CD14-positive monocyte (primary cell): ENCODE results near the gene COG2. TPM values are rescaled to one million over a fixed set of nuclear protein-coding genes. Genes with fewer than 3 reads are reported as not detected.

ENCODE experiments used
- DNase-seq, 3 donors: peaks; one replicate each; pipeline ENCODE4 v3.0.0-alpha.2; 2011 to 2022
- H2AFZ ChIP-seq: 2 replicates; pipeline ENCODE4 v1.6.0; 2012; ENCODE audit warnings: mild to moderate bottlenecking, low read depth, low read length, inconsistent platforms; ENCODE audit not compliant: insufficient read depth, poor library complexity, severe bottlenecking
- H3K27ac ChIP-seq, 2 donors: 1 replicate in 1 of 2; 2 replicates in 1 of 2; pipeline ENCODE4 v1.5.1; 2012 to 2013; ENCODE audit warnings: low read length in 2 of 2, control low read depth in 1 of 2, inconsistent platforms in 1 of 2, low read depth in 1 of 2, mild to moderate bottlenecking in 1 of 2
- H3K27me3 ChIP-seq, 2 donors: one replicate each; pipeline versions ENCODE4 v1.6.0 to v1.6.1; 2011 to 2013; ENCODE audit warnings: low read length in 2 of 2; ENCODE audit not compliant: control insufficient read depth in 2 of 2, insufficient read depth in 2 of 2
- H3K36me3 ChIP-seq, 2 donors: replicated peaks in 1 of 2; 1 replicate in 1 of 2; 2 replicates in 1 of 2; pipeline versions ENCODE4 v1.5.1 to v1.6.1; 2012 to 2013; ENCODE audit warnings: low read length in 2 of 2, control low read depth in 1 of 2, inconsistent platforms in 1 of 2, mild to moderate bottlenecking in 1 of 2; ENCODE audit not compliant: insufficient read depth in 2 of 2, control insufficient read depth in 1 of 2
- H3K4me1 ChIP-seq, 2 donors: 1 replicate in 1 of 2; 2 replicates in 1 of 2; pipeline versions ENCODE4 v1.5.1 to v1.6.1; 2012 to 2013; ENCODE audit warnings: low read length in 2 of 2, control low read depth in 1 of 2, inconsistent platforms in 1 of 2, mild to moderate bottlenecking in 1 of 2, moderate library complexity in 1 of 2; ENCODE audit not compliant: insufficient read depth in 2 of 2, control insufficient read depth in 1 of 2
- H3K4me2 ChIP-seq: replicated peaks from 2 replicates; pipeline ENCODE3; 2012; ENCODE audit warnings: low read length, moderate library complexity, mild to moderate bottlenecking; ENCODE audit not compliant: poor library complexity, severe bottlenecking; ENCODE audit errors: extremely low read depth
- H3K4me3 ChIP-seq, 3 experiments: fragments of 200-600 bp in 1 of 3; sonication (generic) in 1 of 3; replicated peaks in 1 of 3; 1 replicate in 2 of 3; 2 replicates in 1 of 3; pipeline ENCODE4 v1.5.1; 2011 to 2013; ENCODE audit warnings: low read length in 3 of 3, mild to moderate bottlenecking in 3 of 3, control low read depth in 2 of 3, low read depth in 2 of 3, inconsistent platforms in 1 of 3, moderate library complexity in 1 of 3
- H3K79me2 ChIP-seq: 2 replicates; pipeline ENCODE4 v1.6.0; 2012; ENCODE audit warnings: mild to moderate bottlenecking, control low read depth, inconsistent platforms, low read length, moderate library complexity; ENCODE audit not compliant: insufficient read depth
- H3K9ac ChIP-seq: 2 replicates; pipeline ENCODE4 v1.6.0; 2017; ENCODE audit warnings: low read length, mild to moderate bottlenecking; ENCODE audit not compliant: insufficient read depth, poor library complexity, severe bottlenecking
- H3K9me3 ChIP-seq, 2 donors: replicated peaks in 1 of 2; 1 replicate in 1 of 2; 2 replicates in 1 of 2; pipeline versions ENCODE4 v1.5.1 to v1.6.1; 2012 to 2013; ENCODE audit warnings: low read length in 2 of 2, control low read depth in 1 of 2; ENCODE audit not compliant: control insufficient read depth in 1 of 2, insufficient read depth in 1 of 2
- H4K20me1 ChIP-seq: 2 replicates; pipeline ENCODE4 v1.6.0; 2012; ENCODE audit warnings: mild to moderate bottlenecking, low read length, control low read depth, moderate library complexity; ENCODE audit not compliant: insufficient read depth
- H3K27ac Mint-ChIP-seq, 7 donors: one replicate each; pipeline ENCODE4 v1.8.0; 2020; ENCODE audit warnings: mild to moderate bottlenecking in 7 of 7, mixed read lengths in 7 of 7, moderate library complexity in 6 of 7, inconsistent platforms in 2 of 7
- H3K27me3 Mint-ChIP-seq, 3 donors: one replicate each; pipeline ENCODE4 v1.8.0; 2021 to 2022; ENCODE audit warnings: low read depth in 3 of 3, mild to moderate bottlenecking in 3 of 3, mixed read lengths in 3 of 3, moderate library complexity in 3 of 3, inconsistent platforms in 1 of 3
- H3K36me3 Mint-ChIP-seq, 2 donors: one replicate each; pipeline ENCODE4 v1.8.0; 2020; ENCODE audit warnings: mixed read lengths in 2 of 2, inconsistent platforms in 1 of 2, mild to moderate bottlenecking in 1 of 2
- H3K4me1 Mint-ChIP-seq: one replicate; pipeline ENCODE4 v1.8.0; 2020; ENCODE audit warnings: mild to moderate bottlenecking, mixed read lengths
- H3K4me3 Mint-ChIP-seq, 2 donors: one replicate each; pipeline ENCODE4 v1.8.0; 2020; ENCODE audit warnings: mild to moderate bottlenecking in 2 of 2, mixed read lengths in 2 of 2, moderate library complexity in 1 of 2
- H3K9me3 Mint-ChIP-seq, 7 donors: one replicate each; pipeline ENCODE4 v1.8.0; 2020 to 2022; ENCODE audit warnings: mixed read lengths in 7 of 7, mild to moderate bottlenecking in 6 of 7, moderate library complexity in 6 of 7, inconsistent platforms in 2 of 7
- WGBS: methylation state at CpG from one replicate; pipeline ENCODE4 v1.1.5; 2013; ENCODE audit warnings: missing lambda C conversion rate; ENCODE audit not compliant: insufficient coverage; 5-methylcytosine and 5-hydroxymethylcytosine counted together
- intact Hi-C, 2 donors: fragments of 100-400 bp; cut with micrococcal nuclease; formaldehyde crosslinking; loops; one replicate each; pipeline versions ENCODE4 v1.15.0 to v1.15.1; 2023
- polyA plus RNA-seq, 3 donors: library from polyadenylated mRNA; depleted of rRNA in 1 of 3; unstranded in 2 of 3; stranded (reverse) in 1 of 3; fragments of 300-500 nt in 2 of 3; fragments of >200 nt in 1 of 3; fragmentation: Illumina TruSeq in 2 of 3; gene quantifications; 1 replicate in 2 of 3; 2 replicates in 1 of 3; pipeline ENCODE4 v1.2.3, GENCODE V29; 2012 to 2021
- TF ChIP-seq, protein P1 (sequence below): fragments of 200-600 bp; IDR thresholded peaks from one replicate; pipeline ENCODE4 v1.8.0; 2022; ENCODE audit warnings: antibody characterized with exemption, mild to moderate bottlenecking

Gene COG2
- polyA plus RNA-seq, 3 donors = 16.7 to 30.4 (median 24.7) TPM

DNA sequence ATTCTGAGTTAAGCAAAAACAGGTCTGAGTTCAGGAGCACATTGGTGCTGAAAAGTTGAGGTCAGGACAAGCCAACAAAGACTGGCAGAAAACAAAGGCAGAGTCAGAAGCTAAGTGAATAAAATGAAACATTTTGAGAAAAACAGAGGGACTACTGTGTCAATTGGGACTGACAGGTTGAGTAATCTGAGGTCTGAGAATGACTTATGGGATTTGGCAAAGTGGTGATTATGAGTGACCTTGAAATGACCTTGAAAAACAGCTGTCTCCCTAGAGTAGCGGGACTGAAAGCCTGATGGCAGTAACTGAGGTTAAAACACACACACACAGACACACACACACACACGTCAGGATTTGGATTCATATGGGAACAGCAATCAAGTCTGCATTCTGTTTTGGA is 8.8 kb upstream of the COG2 start:
- Histone ChIP-seq H3K4me3 (no peak overlapping the region), H3K4me1 (no peaks in the 10 kb centered on the region), H3K79me2 (no peaks in the 10 kb centered on the region), H3K27ac (no peak overlapping the region), H2AFZ (no peak overlapping the region), H3K36me3 (no peaks in the 10 kb centered on the region), H3K9ac (no peak overlapping the region), H4K20me1 (no peaks in the 10 kb centered on the region), H3K9me3 (no peaks in the 10 kb centered on the region), H3K4me2 (no peak overlapping the region), H3K27me3 (peaks cover 11% of the 10 kb centered on the region in 2 donors)
- Mint-ChIP-seq H3K27ac (no peak overlapping the region), H3K4me1 (no peaks in the 10 kb centered on the region), H3K36me3 (no peaks in the 10 kb centered on the region), H3K4me3 (no peak overlapping the region), H3K27me3 (peaks cover 5 to 17% (median 15%) of the 10 kb centered on the region in 3 donors), H3K9me3 (no peaks in the 10 kb centered on the region)
- DNase-seq = no peak
- no CpG with 5 or more reads among the region's 2 CpGs for WGBS
- intact Hi-C loops = no loop called here
- TF ChIP-seq, protein P1, sequence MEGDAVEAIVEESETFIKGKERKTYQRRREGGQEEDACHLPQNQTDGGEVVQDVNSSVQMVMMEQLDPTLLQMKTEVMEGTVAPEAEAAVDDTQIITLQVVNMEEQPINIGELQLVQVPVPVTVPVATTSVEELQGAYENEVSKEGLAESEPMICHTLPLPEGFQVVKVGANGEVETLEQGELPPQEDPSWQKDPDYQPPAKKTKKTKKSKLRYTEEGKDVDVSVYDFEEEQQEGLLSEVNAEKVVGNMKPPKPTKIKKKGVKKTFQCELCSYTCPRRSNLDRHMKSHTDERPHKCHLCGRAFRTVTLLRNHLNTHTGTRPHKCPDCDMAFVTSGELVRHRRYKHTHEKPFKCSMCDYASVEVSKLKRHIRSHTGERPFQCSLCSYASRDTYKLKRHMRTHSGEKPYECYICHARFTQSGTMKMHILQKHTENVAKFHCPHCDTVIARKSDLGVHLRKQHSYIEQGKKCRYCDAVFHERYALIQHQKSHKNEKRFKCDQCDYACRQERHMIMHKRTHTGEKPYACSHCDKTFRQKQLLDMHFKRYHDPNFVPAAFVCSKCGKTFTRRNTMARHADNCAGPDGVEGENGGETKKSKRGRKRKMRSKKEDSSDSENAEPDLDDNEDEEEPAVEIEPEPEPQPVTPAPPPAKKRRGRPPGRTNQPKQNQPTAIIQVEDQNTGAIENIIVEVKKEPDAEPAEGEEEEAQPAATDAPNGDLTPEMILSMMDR = no peak

DNA sequence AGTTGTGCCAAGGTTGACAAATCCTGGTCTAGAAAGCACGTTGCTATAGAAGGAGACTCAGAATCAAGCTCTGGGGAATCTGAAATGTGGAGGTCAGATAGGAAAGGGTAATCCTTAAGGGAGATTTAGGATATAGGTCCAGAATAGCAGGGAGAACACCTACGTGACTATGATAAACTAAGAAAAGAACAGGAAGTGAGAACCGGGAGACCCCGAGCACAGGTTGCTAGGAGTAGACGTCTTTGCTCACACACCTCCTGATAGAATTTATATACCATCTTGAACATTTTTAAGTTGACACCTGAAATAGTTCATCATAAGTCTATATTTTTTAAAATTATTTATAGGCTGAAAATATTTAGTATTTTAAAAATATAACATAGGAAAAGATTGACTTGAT is 7.9 kb upstream of the COG2 start:
- Histone ChIP-seq H2AFZ (no peak overlapping the region), H3K27ac (no peak overlapping the region), H3K79me2 (no peaks in the 10 kb centered on the region), H3K27me3 (peaks cover 11 to 18% of the 10 kb centered on the region in 2 donors), H3K36me3 (no peaks in the 10 kb centered on the region), H3K9ac (no peak overlapping the region), H3K4me1 (no peaks in the 10 kb centered on the region), H4K20me1 (no peaks in the 10 kb centered on the region), H3K4me3 (no peak overlapping the region), H3K9me3 (no peaks in the 10 kb centered on the region), H3K4me2 (no peak overlapping the region)
- H3K4me3 Mint-ChIP-seq = no peak overlapping the region
- 71% methylated on average over 1 of the region's 5 CpGs for WGBS
- no peaks in the 10 kb centered on the region for H3K4me1 Mint-ChIP-seq
- H3K27ac Mint-ChIP-seq = no peak overlapping the region
- no peaks in the 10 kb centered on the region for H3K9me3 Mint-ChIP-seq
- DNase-seq = no peak
- no peaks in the 10 kb centered on the region for H3K36me3 Mint-ChIP-seq
- TF ChIP-seq, protein P1 = no peak
- intact Hi-C loops = no loop called here
- H3K27me3 Mint-ChIP-seq = peaks cover 10 to 23% (median 15%) of the 10 kb centered on the region in 3 donors
